CD4-positive, alpha-beta T cell treated with Interleukin-15 for 1 hour (primary cell): ENCODE measurements around the gene ERF.

Experiments used
- DNase-seq: peaks from one replicate; pipeline ENCODE4 v3.0.0-alpha.2; 2020

The ERF gene

DNA sequence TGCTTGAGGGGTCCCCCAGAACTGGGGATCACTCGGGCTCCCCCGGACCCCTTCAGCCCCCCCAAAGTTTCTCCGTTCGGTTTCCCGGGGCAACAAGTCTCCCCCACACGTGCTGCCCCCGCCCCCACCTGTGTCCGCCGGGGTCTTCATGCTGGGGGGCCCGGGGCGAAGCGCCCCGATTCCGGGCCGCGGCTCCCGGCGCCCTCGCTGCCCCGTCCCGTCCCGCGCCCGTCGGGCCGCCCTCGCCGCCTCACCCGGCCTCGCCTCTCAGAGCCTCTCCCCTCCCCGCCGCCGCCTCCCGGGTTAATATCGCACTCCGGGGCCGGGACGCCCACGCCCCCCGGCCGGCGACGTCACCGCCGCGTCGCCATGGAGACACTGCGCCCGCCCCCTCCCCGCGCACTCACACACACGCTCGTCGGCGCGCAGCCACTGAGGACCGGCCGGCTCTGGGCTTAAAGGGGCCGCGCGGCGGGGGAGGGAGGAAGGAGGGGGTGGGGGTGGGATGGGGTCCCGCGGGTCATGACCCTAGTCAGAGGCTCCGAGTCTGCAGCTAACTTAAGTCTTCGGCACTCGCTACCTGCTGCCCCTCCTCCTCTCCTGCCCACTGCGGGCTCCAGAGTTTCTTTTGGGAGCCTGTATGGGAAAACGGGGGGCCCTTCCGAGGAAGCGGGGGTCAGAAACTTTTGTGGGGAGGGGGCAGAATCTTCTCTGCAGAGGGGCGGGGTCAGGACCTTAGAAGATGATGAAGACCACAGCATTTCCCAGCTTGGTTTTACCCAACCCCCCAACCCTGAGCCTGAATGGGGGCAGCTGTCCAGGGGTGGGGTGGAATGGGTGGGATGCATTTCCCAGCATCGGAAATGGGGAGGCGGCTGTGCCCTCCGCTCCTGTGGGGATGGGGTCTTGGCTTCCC lies at the start of gene ERF:
TSS of gene ERF (minus strand) at position 279 of the 916 bp plus-strand sequence. CDS start at position 150, 129 bp downstream.
- peak; percentile 94 for DNase-seq

GRCh38 chr19:42303876-42304275 lies 48.9 kb upstream of the ERF start:
- DNase-seq, result no peak

- no peak for DNase-seq
Measured at GRCh38 chr19:42303101-42303464, 48.2 kb upstream of the ERF start.

GRCh38 chr19:42301646-42302203 lies 46.8 kb upstream of the ERF start, which contains the start of gene PRR19:
TSS of gene PRR19 (plus strand) at chr19:42302132. CDS start at chr19:42309585, 7,453 bp downstream.
- no peak for DNase-seq

DNA sequence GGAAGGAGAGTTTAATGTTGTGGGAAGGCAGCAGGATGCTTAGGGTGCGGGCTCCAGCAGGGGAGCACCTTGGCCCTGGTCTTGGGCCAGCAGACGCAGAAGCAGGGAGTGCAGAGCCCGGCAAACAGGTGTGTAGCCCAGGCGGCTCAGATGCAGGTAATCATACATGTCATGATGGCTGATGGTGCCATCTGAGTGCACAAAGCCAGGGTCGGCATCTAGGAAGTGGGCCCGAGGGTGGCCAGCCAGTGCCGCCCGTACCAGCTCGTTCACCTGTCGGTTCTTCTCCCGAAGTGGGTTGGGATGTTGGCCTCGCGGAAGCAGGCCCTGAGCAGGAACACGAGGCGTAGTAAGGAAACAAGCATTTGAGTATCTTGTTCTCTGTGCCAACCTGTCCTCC lies 42.1 kb upstream of the ERF start:
- no peak for DNase-seq

DNA sequence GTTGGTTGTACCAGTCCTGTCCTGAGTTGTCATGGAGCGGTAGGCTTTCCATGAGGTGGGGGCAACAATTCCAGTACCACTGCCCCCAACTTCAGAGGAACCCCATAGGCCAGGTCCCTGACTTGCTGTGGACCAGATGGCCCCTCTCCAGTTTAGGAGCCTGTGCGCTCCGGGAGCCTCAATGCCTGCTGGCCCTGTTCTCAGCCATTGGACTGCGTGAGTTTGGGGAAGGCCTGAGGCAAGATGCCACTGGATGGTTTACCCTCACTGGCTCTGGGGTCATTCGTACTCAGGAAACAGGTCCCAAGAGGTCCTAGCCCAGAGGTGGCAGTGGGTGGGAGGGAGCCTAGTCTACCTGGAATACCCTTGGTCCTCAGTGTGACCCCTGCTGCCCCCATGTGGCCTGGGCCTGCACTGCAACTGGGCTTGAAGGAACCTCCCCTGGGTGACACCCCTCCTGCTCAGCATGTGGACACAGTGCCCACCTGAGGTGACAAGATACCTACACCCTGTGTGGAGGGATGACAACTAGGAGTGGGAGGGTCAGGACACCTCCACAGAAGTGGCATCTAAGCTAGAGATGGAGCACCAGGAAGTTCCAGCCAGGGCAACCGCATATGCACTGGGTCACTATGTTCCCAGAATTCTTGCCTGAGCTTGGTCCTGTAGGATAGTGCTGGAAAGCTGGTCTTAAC lies 41.0 kb upstream of the ERF start:
- DNase-seq, result peak; percentile 85

GRCh38 chr19:42295342-42295741 lies 40.4 kb upstream of the ERF start:
- DNase-seq, result no peak

DNA sequence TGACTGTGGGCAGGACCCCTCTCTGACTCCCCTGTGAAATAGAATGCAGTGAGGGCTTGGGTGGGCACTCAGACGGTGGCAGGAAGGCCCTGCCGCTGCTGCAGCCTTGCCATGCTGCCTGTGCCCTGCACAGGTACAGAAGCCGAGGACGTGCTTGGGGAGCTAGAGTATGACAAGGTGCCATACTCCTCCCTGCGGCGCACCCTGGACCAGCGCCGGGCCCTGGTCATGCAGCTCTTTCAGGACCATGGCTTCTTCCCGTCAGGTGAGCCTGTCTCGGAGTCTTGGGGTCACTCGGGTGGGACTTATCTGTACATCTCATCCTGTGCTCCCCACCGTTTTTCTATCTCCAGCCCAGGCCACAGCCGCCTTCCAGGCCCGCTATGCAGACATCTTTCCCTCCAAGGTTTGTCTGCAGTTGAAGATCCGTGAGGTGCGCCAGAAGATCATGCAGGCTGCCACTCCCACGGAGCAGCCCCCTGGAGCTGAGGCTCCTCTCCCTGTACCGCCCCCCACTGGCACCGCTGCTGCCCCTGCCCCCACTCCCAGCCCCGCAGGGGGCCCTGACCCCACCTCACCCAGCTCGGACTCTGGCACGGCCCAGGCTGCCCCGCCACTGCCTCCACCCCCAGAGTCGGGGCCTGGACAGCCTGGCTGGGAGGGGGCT lies 39.7 kb upstream of the ERF start:
- DNase-seq, result no peak

DNA sequence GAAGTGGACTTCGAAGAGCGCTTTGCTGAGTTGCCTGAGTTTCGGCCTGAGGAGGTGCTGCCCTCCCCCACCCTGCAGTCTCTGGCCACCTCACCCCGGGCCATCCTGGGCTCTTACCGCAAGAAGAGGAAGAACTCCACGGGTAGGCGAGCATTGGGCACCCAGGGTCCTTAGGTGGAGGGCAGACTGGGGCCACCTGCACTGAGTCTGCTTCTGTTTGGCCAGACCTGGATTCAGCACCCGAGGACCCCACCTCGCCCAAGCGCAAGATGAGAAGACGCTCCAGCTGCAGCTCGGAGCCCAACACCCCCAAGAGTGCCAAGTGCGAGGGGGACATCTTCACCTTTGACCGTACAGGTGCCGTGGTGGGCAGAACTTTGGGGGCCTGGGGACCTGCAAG lies 39.0 kb upstream of the ERF start:
- no peak for DNase-seq

DNA sequence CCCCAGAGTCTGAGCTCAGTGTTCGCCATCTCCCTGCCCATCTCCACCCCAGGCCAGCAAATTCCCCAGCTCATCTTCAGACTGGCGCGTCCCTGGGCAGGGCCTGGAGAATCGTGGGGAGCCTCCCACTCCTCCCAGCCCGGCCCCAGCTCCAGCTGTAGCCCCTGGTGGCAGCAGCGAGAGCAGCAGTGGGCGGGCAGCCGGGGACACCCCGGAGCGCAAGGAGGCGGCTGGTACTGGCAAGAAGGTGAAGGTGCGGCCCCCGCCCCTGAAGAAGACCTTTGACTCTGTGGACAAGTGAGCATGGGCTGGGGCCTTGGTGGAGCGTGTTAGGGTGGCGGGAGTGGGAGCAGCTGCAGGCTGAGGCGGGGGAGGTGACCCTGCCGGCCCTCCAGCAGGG lies 38.6 kb upstream of the ERF start:
- no peak for DNase-seq

DNA sequence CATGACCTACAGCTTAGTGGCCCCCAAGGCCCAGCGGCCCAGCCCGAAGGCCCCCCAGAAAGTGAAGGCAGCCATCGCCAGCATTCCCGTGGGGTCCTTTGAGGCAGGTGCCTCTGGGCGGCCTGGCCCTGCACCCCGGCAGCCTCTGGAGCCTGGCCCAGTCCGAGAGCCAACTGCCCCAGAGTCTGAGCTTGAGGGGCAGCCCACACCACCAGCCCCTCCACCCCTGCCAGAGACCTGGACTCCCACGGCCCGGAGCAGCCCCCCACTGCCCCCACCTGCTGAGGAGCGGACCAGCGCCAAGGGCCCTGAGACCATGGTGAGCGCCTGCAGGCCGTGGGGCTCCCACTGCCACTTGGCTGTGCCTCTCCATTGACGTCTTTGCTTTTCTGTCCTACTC lies 38.0 kb upstream of the ERF start:
- DNase-seq, result no peak

DNA sequence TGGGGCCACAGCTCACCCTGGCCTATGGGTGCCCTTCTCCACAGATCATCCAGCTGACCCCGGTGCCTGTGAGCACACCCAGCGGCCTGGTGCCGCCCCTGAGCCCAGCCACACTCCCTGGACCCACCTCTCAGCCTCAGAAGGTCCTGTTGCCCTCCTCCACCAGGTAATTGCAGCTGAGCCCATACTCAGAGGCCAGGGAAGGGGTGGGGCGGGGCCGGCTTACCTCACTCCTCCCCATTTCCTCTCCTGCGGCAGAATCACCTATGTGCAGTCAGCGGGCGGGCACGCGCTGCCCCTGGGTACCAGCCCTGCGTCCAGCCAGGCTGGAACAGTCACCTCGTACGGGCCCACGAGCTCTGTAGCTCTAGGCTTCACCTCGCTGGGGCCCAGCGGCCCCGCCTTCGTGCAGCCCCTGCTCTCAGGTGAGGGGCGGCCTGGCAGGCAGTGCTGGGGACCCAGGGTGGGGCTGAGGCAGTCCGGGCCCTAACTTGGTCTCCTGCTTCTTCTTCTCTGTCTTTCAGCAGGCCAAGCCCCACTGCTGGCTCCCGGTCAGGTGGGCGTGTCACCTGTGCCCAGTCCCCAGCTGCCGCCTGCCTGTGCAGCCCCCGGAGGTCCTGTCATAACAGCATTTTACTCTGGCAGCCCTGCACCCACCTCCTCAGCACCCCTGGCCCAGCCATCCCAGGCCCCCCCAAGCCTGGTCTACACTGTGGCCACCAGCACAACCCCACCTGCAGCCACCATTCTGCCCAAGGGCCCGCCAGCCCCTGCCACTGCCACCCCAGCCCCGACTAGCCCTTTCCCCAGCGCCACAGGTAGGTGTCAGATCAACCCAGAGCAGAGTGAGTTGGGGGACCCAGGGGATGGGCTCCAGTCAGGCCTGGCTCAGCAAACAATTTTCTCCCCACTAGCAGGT lies 37.4 kb upstream of the ERF start:
- no peak for DNase-seq

DNA sequence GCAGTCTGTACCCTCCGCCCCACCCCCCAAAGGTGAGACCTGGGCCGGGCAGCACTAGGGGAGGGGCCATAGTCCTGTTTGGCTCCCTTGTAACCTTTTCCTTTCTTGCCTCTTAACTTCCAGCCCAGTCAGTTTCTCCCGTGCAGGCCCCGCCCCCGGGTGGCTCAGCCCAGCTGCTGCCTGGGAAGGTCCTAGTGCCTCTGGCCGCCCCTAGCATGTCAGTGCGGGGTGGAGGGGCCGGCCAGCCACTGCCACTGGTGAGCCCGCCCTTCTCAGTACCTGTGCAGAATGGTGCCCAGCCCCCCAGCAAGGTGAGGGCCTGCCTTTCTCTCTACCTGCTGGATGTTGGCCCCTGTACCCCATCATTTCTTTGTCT lies 36.5 kb upstream of the ERF start:
- DNase-seq, result no peak

- peak; percentile 62 for DNase-seq
Measured at GRCh38 chr19:42290523-42291434, 35.9 kb upstream of the ERF start.

- DNase-seq, result no peak
Measured at GRCh38 chr19:42290136-42290522, 35.2 kb upstream of the ERF start.

DNA sequence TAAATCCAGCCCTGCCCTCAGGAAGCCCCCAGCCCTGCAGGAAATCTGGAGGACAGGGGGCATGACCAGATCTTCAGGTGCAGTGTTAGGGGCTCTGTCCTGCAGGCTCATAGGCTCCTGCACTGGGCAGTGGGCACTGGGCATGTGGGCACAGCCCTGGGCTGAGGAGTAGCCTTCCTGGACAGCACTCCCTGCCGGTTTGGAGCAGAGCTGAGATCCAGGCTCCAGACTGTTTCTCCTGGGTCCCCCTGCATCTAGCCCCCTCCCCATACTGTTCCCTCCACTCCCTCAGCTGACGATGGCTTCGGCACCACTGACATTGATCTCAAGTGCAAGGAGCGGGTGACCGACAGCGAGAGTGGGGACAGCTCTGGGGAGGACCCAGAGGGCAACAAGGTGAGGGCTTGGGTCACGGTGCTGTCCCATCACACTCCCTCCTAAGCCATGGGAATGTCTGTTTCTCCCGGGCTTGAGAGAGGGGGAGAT lies 34.7 kb upstream of the ERF start:
- DNase-seq, result no peak

- no peak for DNase-seq
Measured at GRCh38 chr19:42288881-42289555, 34.1 kb upstream of the ERF start.

DNA sequence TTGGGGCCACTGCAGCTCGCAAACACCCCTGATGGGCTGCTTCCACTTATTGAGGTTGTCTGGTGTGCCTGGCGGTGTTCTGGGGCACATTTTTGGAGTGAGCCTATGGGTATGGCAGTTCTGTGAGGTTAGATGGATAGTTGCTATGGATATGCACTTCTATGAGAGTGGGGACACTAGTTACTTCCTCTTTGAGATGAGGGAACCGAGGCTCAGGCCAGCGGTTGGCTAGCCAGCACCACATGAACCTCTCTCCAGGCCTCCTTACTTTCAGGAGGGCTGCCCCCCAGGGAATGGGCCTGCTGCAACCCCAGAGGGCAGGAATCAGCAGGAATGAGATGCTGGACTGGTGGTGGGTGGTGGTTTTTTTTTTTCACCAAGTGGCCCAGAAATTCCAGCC lies 33.5 kb upstream of the ERF start:
- DNase-seq, result no peak

DNA sequence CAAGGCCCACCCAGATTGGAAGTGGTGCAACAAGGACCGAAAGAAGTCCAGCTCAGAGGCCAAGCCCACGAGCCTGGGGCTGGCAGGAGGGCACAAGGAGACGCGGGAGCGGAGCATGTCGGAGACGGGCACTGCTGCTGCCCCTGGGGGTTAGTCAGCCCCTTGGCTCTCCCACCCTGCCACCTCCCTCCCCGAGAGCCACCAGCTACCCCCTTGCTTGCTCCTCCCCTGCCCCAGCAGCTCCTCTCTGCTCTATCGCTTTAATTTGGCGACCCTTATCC lies 32.8 kb upstream of the ERF start:
- DNase-seq, result no peak

DNA sequence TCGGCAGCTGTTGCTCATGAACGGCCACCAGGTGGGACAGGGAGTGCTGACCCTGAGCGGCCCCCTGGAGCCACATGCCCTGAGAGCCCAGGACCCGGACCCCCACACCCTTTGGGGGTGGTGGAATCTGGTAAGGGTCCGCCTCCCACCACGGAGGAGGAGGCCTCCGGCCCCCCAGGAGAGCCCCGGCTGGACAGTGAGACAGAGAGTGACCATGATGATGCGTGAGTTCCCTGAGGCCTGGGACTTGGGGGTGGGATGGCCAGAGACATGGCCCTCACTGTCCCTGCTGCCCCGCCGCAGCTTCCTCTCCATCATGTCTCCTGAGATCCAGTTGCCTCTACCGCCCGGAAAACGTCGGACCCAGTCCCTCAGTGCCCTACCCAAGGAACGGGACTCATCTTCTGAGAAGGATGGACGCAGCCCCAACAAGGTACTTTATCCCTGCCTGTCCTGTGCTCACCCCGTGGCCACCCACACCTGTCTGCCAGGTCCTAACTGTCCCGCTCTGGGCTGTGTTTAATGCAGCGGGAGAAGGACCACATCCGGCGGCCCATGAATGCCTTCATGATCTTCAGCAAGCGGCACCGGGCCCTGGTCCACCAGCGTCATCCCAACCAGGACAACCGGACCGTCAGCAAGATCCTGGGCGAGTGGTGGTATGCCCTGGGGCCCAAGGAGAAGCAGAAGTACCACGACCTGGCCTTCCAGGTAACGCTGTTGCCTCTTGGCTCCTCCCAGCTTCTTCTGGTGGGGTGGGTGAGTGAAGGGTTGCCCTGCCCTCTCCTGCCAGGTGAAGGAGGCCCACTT lies 32.3 kb upstream of the ERF start:
- DNase-seq, result no peak
